ENCODE measurements around the gene MYOM3. TPM values are rescaled to one million over a fixed set of nuclear protein-coding genes. Genes with fewer than 3 reads are reported as not detected.

Gene MYOM3
- total and polyA plus RNA-seq, 2 of the 13 experiments (the other 11 are each of a cell fraction or from before 2014, with no cell fraction given): 5.8 to 15.3 TPM

DNA sequence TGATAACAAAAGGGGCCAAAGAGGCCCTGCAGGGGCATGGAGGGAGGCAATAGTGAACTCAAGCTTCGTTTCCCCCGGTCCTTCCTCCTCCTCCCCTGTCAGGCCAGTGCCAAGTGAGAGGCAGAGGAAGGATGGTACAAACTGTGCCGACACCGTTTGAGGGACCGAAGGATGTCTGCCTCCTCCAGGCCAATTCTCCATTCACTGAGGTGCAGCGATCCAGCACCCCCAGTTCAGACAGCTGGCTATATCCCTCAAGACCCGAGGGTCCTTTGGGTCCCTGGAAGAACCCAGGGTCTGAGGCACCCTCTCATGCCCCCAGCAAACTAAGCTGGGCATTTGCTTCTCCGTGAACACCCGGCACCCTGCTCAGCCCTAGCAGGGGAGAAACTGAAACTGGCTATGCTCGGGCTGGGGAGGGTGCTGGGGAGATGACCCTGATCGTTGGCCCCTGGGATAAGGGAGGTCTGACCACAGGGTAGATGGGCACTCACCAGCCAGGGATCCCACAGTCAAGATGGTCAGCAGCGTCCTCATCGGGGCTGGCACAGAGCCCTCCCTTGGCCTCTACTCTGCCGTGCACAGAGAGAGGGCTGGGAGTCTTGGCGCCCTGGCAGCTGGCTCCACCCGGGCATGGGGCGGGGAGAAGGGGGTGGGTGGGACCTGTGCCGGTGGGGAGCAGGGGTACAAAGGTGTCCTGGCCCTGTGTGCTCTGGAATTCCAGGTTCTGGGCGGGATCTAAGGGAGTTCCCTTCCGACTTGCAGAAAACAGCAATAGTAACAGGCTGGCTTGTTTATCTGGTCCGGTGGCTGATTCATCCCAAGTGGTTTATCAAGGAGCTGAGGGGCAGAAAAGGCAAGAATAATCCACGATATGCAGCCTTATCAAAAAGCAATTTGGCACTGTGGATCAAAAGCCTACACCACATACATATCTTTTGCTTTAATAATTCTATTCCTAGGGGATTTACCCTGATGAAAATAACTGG lies 30.9 kb upstream of the MYOM3 start, which contains the start of gene IL22RA1 (continued):
- no peak for TF ChIP-seq ZNF331 (CRISPR knock-in tag; IDR thresholded peaks at IDR 0.05)
- no peak for TF ChIP-seq TAF1 (CRISPR knock-in tag; IDR thresholded peaks at IDR 0.05)
- peak; percentile 54; the same call in 1 of the 2 replicates for TF ChIP-seq TOPORS (CRISPR knock-in tag; IDR thresholded peaks at IDR 0.05)
- peak; percentile 25; the same call in 1 of the 2 replicates for TF ChIP-seq ZNF768 (CRISPR knock-in tag; IDR thresholded peaks at IDR 0.05)
- 0 out of 2 replicates have a peak, but pooled peaks have one; percentile 52 for TF ChIP-seq BRD4 (CRISPR knock-in tag; IDR thresholded peaks at IDR 0.05)
- TF ChIP-seq, protein P1, sequence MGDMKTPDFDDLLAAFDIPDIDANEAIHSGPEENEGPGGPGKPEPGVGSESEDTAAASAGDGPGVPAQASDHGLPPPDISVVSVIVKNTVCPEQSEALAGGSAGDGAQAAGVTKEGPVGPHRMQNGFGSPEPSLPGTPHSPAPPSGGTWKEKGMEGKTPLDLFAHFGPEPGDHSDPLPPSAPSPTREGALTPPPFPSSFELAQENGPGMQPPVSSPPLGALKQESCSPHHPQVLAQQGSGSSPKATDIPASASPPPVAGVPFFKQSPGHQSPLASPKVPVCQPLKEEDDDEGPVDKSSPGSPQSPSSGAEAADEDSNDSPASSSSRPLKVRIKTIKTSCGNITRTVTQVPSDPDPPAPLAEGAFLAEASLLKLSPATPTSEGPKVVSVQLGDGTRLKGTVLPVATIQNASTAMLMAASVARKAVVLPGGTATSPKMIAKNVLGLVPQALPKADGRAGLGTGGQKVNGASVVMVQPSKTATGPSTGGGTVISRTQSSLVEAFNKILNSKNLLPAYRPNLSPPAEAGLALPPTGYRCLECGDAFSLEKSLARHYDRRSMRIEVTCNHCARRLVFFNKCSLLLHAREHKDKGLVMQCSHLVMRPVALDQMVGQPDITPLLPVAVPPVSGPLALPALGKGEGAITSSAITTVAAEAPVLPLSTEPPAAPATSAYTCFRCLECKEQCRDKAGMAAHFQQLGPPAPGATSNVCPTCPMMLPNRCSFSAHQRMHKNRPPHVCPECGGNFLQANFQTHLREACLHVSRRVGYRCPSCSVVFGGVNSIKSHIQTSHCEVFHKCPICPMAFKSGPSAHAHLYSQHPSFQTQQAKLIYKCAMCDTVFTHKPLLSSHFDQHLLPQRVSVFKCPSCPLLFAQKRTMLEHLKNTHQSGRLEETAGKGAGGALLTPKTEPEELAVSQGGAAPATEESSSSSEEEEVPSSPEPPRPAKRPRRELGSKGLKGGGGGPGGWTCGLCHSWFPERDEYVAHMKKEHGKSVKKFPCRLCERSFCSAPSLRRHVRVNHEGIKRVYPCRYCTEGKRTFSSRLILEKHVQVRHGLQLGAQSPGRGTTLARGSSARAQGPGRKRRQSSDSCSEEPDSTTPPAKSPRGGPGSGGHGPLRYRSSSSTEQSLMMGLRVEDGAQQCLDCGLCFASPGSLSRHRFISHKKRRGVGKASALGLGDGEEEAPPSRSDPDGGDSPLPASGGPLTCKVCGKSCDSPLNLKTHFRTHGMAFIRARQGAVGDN (CRISPR knock-in tag; IDR thresholded peaks at IDR 0.05): peak; percentile 46
- TF ChIP-seq, protein P2, sequence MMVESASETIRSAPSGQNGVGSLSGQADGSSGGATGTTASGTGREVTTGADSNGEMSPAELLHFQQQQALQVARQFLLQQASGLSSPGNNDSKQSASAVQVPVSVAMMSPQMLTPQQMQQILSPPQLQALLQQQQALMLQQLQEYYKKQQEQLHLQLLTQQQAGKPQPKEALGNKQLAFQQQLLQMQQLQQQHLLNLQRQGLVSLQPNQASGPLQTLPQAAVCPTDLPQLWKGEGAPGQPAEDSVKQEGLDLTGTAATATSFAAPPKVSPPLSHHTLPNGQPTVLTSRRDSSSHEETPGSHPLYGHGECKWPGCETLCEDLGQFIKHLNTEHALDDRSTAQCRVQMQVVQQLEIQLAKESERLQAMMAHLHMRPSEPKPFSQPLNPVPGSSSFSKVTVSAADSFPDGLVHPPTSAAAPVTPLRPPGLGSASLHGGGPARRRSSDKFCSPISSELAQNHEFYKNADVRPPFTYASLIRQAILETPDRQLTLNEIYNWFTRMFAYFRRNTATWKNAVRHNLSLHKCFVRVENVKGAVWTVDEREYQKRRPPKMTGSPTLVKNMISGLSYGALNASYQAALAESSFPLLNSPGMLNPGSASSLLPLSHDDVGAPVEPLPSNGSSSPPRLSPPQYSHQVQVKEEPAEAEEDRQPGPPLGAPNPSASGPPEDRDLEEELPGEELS (CRISPR knock-in tag; IDR thresholded peaks at IDR 0.05): no peak
- TF ChIP-seq JUN (CRISPR knock-in tag; IDR thresholded peaks at IDR 0.05): no peak
- TF ChIP-seq PAXIP1 (CRISPR knock-in tag; conservative IDR thresholded peaks at IDR 0.05): 0 out of 2 replicates have a peak, but pooled peaks have one; percentile 9
- TF ChIP-seq TARDBP (CRISPR knock-in tag; IDR thresholded peaks at IDR 0.05): peak; percentile 47; the same call in 1 of the 2 replicates
- TF ChIP-seq, protein P3, sequence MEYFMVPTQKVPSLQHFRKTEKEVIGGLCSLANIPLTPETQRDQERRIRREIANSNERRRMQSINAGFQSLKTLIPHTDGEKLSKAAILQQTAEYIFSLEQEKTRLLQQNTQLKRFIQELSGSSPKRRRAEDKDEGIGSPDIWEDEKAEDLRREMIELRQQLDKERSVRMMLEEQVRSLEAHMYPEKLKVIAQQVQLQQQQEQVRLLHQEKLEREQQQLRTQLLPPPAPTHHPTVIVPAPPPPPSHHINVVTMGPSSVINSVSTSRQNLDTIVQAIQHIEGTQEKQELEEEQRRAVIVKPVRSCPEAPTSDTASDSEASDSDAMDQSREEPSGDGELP (IDR thresholded peaks at IDR 0.05; ENCODE audit: borderline replicate concordance, low read depth): peak; percentile 16; the same call in 1 of the 2 replicates
- TF ChIP-seq TSC22D2 (CRISPR knock-in tag; IDR thresholded peaks at IDR 0.05; ENCODE audit: borderline replicate concordance): peak; percentile 52; the same call in 1 of the 2 replicates
- peak; percentile 63 for TF ChIP-seq HDAC1 (CRISPR knock-in tag; IDR thresholded peaks at IDR 0.05)
- TF ChIP-seq RARA (CRISPR knock-in tag; IDR thresholded peaks at IDR 0.05): 0 out of 2 replicates have a peak, but pooled peaks have one; percentile 14
- TF ChIP-seq ZNF263 (CRISPR knock-in tag; IDR thresholded peaks at IDR 0.05): 0 out of 2 replicates have a peak, but pooled peaks have one; percentile 25
- TF ChIP-seq KAT8 (CRISPR knock-in tag; IDR thresholded peaks at IDR 0.05): 0 out of 2 replicates have a peak, but pooled peaks have one; percentile 19
- 0 out of 2 replicates have a peak, but pooled peaks have one; percentile 11 for TF ChIP-seq FOXO1 (CRISPR knock-in tag; IDR thresholded peaks at IDR 0.05)
- TF ChIP-seq ZZZ3 (CRISPR knock-in tag; IDR thresholded peaks at IDR 0.05; ENCODE audit: borderline replicate concordance): no peak

All from HepG2 (cell line).